NCI-H1436 (cell line): ENCODE results near the gene SMPD3.

Experiments
- DNase-seq: peaks from one replicate; lab custom pipeline; 2025; lab: John Stamatoyannopoulos, UW

Gene SMPD3

GRCh38 chr16:68434624-68435210 lies 13.6 kb downstream of the SMPD3 start:
- no peak for DNase-seq

GRCh38 chr16:68433316-68433715 lies 15.0 kb downstream of the SMPD3 start:
- DNase-seq: no peak

- no peak for DNase-seq
Observed at GRCh38 chr16:68432701-68433100, 15.6 kb downstream of the SMPD3 start.

GRCh38 chr16:68429076-68429854 lies 19.0 kb downstream of the SMPD3 start:
- DNase-seq: no peak

GRCh38 chr16:68427649-68428303 lies 20.5 kb downstream of the SMPD3 start:
- no peak for DNase-seq

GRCh38 chr16:68426347-68426652 lies 22.0 kb downstream of the SMPD3 start:
- no peak for DNase-seq

- DNase-seq: no peak
Observed at GRCh38 chr16:68425498-68426346, 22.6 kb downstream of the SMPD3 start.

- no peak for DNase-seq
Observed at GRCh38 chr16:68423771-68424170, 24.5 kb downstream of the SMPD3 start.

- peak; percentile 41 for DNase-seq
Observed at GRCh38 chr16:68422396-68422960, 25.8 kb downstream of the SMPD3 start.

- no peak for DNase-seq
Observed at GRCh38 chr16:68421076-68421475, 27.2 kb downstream of the SMPD3 start.

- peak; percentile 44 for DNase-seq
Observed at GRCh38 chr16:68420366-68420942, 27.9 kb downstream of the SMPD3 start.

GRCh38 chr16:68417711-68418301 lies 30.5 kb downstream of the SMPD3 start:
- DNase-seq: peak; percentile 68

- peak; percentile 27 for DNase-seq
Observed at GRCh38 chr16:68416057-68417046, 32.0 kb downstream of the SMPD3 start.

- DNase-seq: no peak
Observed at GRCh38 chr16:68414581-68414980, 33.7 kb downstream of the SMPD3 start.

- DNase-seq: no peak
Observed at GRCh38 chr16:68412061-68412460, 36.2 kb downstream of the SMPD3 start.

- no peak for DNase-seq
Observed at GRCh38 chr16:68411086-68411485, 37.2 kb downstream of the SMPD3 start.

- DNase-seq: no peak
Observed at GRCh38 chr16:68408967-68409366, 39.3 kb downstream of the SMPD3 start.

- DNase-seq: no peak
Observed at GRCh38 chr16:68408428-68408827, 39.9 kb downstream of the SMPD3 start.

GRCh38 chr16:68406458-68407152 lies 41.7 kb downstream of the SMPD3 start:
- no peak for DNase-seq
